GM12874 (cell line): ENCODE results near the gene NLGN4Y.

ENCODE experiments used
- TF ChIP-seq, protein P1 (sequence below): IDR thresholded peaks from 2 replicates; pipeline ENCODE4 v1.5.1; 2011; ENCODE audit warnings: low read depth, mild to moderate bottlenecking, control low read depth, low read length, moderate library complexity; ENCODE audit not compliant: insufficient read depth

The NLGN4Y gene

DNA sequence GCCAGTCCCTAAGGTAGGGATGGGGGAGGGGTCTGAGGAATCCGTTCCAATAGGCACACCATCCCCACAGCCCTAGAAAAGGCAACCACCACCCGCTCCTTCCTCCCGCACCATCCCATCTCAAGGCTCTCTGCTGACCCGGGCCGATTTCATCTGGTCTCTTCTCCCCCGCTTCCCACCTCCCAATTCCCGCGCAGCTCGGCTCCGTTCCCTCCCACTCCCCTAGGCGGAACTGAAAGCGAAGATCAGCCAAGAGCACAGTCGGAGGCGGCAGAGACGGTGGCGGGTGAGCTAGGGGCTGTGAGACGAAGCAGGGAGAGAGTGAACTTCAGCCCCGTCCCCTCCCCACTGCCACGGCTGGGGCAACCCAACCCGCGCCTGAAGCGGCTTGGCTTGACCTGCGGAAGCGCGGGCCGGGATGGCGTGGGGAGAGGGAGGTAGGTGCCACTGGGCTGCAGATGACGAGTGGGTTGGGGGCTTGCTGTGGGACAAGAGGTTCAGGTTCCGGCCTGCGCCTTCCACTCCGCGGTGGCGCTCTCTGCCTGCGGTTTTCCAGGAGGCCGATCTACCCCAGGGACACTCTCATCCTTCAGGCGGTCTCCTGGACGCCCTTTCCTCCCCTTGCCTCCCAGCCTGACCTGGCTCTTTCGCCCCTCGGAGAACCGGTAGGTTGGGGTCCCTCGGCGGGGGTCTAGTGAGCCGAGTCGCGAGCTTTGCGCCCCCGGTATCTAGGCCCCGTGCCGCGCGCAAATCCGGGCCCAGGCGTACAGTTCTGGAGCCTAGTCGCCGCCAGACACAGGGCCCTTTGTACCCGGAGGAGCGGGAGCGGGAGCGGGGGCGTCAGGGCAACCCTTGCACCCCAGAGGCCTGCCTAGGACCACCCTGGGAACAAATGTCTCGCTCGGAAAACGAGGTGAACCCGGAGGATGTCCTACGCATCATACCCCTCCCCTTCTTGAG lies at the start of gene NLGN4Y:
Gene NLGN4Y, plus strand, starts transcription at position 258 of the 960 bp plus-strand sequence. CDS start 97,591 bp downstream, outside the sequence.
- TF ChIP-seq, protein P1, sequence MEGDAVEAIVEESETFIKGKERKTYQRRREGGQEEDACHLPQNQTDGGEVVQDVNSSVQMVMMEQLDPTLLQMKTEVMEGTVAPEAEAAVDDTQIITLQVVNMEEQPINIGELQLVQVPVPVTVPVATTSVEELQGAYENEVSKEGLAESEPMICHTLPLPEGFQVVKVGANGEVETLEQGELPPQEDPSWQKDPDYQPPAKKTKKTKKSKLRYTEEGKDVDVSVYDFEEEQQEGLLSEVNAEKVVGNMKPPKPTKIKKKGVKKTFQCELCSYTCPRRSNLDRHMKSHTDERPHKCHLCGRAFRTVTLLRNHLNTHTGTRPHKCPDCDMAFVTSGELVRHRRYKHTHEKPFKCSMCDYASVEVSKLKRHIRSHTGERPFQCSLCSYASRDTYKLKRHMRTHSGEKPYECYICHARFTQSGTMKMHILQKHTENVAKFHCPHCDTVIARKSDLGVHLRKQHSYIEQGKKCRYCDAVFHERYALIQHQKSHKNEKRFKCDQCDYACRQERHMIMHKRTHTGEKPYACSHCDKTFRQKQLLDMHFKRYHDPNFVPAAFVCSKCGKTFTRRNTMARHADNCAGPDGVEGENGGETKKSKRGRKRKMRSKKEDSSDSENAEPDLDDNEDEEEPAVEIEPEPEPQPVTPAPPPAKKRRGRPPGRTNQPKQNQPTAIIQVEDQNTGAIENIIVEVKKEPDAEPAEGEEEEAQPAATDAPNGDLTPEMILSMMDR, result no peak

DNA sequence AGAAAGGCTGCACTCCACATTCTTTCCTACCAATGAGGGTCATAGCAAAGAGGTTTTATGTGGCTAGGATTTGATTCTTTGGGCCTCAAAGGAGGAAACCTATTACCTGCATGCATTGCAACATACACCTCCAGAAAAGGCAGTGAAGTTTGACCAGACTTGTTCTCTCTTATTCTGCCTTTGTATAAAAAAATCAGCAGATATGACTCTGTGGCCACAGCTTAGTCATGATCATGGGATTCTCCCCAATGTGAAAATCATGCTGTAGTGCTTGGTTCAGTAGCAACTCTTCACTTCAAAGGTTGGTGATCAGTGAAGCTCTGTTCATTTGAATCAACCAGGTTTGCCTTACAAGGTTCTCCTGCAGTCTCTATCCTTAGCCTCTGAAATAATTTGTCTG lies 38.4 kb upstream of the NLGN4Y start:
- TF ChIP-seq, protein P1, result no peak

DNA sequence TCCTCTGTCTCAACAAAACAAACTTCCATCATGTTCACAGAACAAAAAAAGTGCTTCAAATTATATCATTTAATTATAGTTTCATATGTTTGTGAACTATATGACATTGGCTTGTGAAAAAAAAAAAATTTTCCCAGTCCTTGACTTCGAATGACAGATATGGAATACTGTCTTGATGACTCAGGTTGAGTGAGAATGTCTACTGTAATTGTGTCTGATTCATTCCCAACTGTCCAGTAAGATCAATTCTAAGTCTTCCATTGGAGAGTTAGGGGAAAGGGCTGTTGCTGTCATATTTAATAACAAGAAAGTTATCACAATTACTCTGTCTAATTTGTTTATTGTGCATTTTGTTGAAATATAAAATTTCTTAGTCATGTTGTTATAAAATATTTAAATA lies 34.1 kb upstream of the NLGN4Y start:
- TF ChIP-seq, protein P1, result no peak

DNA sequence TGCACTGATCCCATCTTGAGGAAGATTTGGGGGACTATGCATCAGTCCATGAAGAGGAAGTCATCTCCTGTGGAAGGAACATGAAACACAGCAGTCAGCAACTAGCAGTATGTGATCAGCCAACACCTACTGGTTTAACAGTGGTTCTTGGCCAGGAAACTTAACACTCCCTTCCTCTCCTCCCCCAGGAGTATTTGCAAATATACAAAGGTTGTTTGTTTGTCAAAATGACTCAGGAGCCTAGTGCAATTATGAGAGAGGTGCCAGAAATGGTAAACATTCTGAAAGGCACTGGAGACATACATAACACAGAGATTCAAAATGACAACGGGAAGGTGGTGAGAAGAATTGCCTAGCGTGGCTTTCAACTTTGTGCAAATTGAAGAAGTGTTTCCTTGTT lies 26.3 kb upstream of the NLGN4Y start:
- TF ChIP-seq, protein P1, result no peak

DNA sequence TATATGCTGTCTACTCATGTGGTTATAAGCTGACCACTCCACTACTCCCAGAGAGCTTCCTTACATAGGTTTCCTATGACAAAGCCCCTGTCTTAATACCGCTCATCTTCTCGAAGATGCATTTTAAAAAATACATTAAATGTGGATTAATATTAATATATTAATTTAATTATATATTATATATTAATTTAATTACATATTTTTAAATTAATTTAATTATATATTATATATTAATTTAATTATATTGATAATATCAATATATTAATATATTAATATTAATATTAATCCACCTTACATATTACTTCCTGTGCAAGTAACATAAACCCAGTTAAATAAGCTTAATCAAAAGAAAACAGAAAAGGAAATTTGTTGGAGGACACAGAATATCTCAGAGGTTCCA lies 19.7 kb upstream of the NLGN4Y start:
- TF ChIP-seq, protein P1, result no peak

DNA sequence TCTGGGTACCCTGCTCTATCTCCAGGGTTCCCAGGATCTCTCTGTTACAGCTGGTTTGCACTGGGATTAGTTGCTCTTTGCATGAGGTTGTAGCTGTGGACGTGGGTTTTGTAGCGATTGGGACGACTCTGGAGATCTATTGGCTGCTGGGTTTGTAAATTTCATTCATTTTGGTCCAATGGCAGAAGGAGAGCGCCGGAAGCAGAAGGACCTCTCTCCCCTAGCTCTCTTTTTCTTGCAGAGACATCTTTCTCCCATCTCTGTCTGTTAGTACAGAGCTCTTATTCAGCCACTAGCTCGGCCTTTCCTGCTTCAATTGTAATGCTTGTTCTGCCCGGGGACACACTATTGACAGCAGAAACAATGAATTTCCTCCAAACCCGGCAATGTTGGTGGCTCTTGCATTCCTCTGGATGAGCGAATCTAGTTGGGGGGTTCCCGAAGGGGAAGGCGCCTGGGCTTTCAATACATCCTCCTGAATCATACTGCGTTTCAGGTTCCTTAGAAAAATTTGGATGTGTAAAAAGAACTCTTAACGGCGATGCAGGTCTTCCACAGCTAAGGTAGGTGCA lies 1.9 kb upstream of the NLGN4Y start:
- TF ChIP-seq, protein P1, result no peak

DNA sequence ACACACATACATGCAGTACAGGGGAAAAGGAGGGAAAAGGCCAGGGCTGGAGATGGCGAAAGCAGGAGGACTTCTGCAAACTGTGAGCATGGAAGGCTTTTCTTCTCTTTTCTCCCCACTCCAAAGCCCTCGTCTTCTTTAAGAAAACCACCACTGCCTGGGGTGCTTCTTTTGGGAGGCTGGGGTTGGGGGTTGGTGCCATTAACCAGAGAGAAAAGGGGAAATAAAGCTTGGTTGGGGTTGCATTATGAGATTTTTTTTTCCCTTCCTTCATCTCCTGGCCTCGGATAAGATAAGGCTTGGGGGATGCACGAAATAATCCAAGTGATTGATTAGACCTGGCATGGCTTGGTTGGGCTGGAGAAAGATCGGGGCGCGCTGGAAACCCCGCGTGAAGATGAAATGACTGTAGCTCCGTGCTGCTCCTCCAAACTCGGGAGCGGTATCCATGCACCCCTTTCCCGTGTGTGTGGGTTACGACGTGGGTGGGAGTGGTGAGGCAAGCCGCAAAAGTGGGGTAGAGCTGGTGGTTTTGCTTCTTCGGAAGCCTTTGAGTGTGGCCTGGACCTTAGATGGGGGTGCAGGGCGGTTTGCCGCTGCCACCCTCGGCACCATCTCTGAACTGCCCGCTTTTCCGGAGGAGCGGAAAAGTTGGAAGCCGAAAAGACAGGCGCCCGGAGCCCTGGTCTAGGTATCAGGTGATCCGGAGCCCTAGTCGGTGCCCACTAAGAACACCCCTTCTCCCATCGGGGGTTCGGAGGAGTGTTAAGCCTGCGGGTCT lies 648 bp upstream of the NLGN4Y start:
- TF ChIP-seq, protein P1, result no peak
